ENCODE results near the gene SLIT3.

Gene SLIT3

DNA sequence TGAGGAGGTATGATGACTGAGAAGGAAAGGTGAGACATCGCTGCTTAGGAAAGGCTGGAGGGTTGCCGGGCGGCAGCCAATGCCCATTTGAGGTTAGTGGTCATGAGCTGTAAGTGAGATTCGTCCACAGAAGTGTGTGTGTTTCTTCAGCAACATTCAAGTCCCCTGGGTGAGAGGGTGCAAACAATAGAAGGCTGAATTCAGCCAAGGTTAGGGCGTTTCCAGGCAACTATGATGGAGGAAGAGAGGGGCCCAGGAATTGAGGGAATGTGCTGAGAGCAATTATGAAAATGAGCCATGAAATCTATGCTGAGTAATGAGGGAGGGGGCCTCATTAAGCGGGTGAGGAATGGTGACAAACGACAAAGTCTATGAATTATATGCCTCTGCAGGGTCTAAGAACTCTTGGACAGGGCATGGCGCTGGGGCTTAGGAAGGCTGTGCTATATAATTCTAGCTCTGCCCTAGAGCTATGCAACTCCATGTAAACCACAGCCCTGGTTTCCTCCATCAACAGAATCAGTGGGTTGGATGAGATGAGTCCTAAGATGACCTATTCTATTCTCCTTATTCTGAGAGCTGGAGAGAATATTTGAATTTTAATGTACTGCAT is 96.0 kb downstream of the SLIT3 start:
- no peak overlapping the region for H3K4me3 ChIP-seq (ENCODE audit: low read depth, low read length)
- TF ChIP-seq, protein P1, sequence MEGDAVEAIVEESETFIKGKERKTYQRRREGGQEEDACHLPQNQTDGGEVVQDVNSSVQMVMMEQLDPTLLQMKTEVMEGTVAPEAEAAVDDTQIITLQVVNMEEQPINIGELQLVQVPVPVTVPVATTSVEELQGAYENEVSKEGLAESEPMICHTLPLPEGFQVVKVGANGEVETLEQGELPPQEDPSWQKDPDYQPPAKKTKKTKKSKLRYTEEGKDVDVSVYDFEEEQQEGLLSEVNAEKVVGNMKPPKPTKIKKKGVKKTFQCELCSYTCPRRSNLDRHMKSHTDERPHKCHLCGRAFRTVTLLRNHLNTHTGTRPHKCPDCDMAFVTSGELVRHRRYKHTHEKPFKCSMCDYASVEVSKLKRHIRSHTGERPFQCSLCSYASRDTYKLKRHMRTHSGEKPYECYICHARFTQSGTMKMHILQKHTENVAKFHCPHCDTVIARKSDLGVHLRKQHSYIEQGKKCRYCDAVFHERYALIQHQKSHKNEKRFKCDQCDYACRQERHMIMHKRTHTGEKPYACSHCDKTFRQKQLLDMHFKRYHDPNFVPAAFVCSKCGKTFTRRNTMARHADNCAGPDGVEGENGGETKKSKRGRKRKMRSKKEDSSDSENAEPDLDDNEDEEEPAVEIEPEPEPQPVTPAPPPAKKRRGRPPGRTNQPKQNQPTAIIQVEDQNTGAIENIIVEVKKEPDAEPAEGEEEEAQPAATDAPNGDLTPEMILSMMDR (IDR thresholded peaks at IDR 0.05; ENCODE audit: low read depth, low read length), result no peak

DNA sequence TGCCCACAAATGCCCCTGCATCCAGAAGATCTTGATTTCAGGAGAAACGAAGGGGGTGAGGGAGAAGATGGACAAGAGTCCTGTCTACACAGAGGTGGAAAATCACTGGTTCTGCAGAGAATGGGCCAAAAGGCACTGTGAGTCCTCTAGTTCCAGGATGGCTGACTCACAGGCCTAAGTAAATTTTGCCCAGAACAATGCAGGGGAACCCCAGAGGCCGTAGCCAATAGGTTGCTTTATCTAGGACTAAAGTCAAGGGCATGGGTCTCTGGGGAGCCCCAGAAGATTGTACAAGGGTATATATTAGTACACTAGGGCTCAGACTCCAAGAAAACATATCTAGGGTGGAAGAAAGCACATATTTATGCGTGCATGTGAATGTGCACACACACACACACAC is 98.0 kb downstream of the SLIT3 start:
- H3K4me3 ChIP-seq (ENCODE audit: low read depth, low read length), result no peak overlapping the region
- TF ChIP-seq, protein P1 (IDR thresholded peaks at IDR 0.05; ENCODE audit: low read depth, low read length), result no peak

DNA sequence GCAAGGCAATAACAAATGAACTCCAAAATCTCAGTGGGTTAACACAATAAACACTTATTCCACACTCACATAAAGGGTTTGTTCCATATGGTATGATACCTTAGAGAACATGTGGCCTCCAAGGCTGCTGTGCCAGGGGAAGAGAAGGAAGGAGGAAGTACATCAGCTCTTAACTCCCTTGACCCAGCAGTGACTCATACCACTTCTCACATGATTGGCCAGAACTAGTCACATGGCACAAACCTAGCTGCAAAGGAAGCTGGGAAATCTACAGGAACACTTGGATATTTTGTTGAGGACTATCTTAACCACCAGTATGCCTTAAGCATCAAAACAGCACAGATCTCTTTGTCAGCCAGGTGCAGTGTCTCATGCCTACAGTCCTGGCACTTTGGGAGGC is 99.3 kb downstream of the SLIT3 start:
- TF ChIP-seq, protein P1 (IDR thresholded peaks at IDR 0.05; ENCODE audit: low read depth, low read length), result no peak

GRCh38 chr5:169200125-169200778 is 100.7 kb downstream of the SLIT3 start:
- TF ChIP-seq, protein P1 (IDR thresholded peaks at IDR 0.05; ENCODE audit: low read depth, low read length), result no peak
- no peak overlapping the region for H3K4me3 ChIP-seq (ENCODE audit: low read depth, low read length)

More for the DNA sequence above, 99.3 kb downstream of the SLIT3 start:
- no peak overlapping the region for H3K4me3 ChIP-seq (ENCODE audit: low read depth, low read length)

DNA sequence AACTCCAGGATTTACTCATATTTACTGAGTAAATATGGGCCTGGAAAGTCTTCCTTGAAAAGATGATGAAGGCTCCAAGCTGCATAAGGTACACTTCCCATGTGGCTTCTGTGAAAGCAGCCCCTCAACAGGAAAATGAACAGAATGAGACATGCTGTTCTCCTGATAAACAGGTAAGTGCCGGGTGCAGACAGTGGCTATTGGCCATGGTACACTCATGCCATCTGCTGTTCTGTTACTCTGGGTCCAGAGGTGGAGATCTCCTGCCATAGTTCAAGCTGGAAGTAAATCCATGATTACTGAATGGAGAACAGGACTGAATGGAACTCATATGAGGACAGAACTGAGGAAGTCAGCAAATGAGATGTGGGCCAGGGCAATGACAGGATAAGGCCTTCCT is 103.6 kb downstream of the SLIT3 start:
- H3K4me3 ChIP-seq (ENCODE audit: low read depth, low read length), result no peak overlapping the region
- TF ChIP-seq, protein P1 (IDR thresholded peaks at IDR 0.05; ENCODE audit: low read depth, low read length), result no peak

- TF ChIP-seq, protein P1 (IDR thresholded peaks at IDR 0.05; ENCODE audit: low read depth, low read length), result no peak
- no peak overlapping the region for H3K4me3 ChIP-seq (ENCODE audit: low read depth, low read length)
Observed at GRCh38 chr5:169196059-169196458, 104.9 kb downstream of the SLIT3 start.

DNA sequence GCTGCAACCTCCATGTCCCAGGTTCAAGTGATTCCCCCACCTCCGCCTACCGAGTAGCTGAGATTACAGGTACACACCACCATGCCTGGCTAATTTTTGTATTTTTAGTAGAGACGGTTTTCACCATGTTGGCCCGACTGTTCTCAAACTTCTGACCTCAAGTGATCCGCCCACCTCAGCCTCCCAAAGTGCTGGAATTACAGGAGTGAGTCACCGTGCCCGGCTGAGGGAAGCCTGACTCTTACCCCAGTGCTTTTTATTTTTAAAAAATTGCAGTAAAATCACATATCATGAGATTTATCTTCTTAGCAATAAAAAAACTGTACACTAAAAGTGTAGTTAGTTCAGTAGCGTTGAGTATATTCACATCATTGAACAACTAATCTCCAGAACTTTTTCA is 105.3 kb downstream of the SLIT3 start:
- H3K4me3 ChIP-seq (ENCODE audit: low read depth, low read length), result no peak overlapping the region
- TF ChIP-seq, protein P1 (IDR thresholded peaks at IDR 0.05; ENCODE audit: low read depth, low read length), result no peak

All from WI38 (cell line).